DOHH2 (cell line): ENCODE data around the gene PTCD3.

Source experiments
- H3F3A ChIP-seq: fragments of 200-600 bp; sonication (generic), shearing (Covaris generic); 2 replicates; pipeline ENCODE4 v1.6.0; 2016; ENCODE audit warnings: antibody characterized with exemption, mild to moderate bottlenecking; ENCODE audit not compliant: control insufficient read depth, insufficient read depth
- H3K27ac ChIP-seq: fragments of 200-600 bp; sonication (generic); 2 replicates; pipeline ENCODE4 v1.5.1; 2014; ENCODE audit warnings: low read depth, mild to moderate bottlenecking, low read length, moderate library complexity
- H3K27me3 ChIP-seq: fragments of 200-600 bp; sonication (generic); 2 replicates; pipeline ENCODE4 v1.6.1; 2014; ENCODE audit warnings: mild to moderate bottlenecking, low read length, mixed read lengths; ENCODE audit not compliant: control insufficient read depth
- H3K36me3 ChIP-seq: fragments of 200-600 bp; sonication (generic); 2 replicates; pipeline ENCODE4 v1.6.1; 2014; ENCODE audit warnings: mild to moderate bottlenecking, low read length, moderate library complexity, mixed read lengths; ENCODE audit not compliant: control insufficient read depth
- H3K4me1 ChIP-seq: fragments of 200-600 bp; sonication (generic); 2 replicates; pipeline ENCODE4 v1.6.1; 2014; ENCODE audit warnings: mild to moderate bottlenecking, low read length, mixed read lengths; ENCODE audit not compliant: control insufficient read depth
- H3K4me2 ChIP-seq: fragments of 200-600 bp; sonication (generic); 2 replicates; pipeline ENCODE4 v1.6.0; 2014; ENCODE audit warnings: mild to moderate bottlenecking, low read length, moderate library complexity
- H3K4me3 ChIP-seq: fragments of 200-600 bp; sonication (generic); 2 replicates; pipeline ENCODE4 v1.5.1; 2014; ENCODE audit warnings: mild to moderate bottlenecking, low read length, mixed read lengths
- H3K79me2 ChIP-seq: fragments of 200-600 bp; sonication (generic); 2 replicates; pipeline ENCODE4 v1.6.1; 2014; ENCODE audit warnings: mild to moderate bottlenecking, low read length, mixed read lengths; ENCODE audit not compliant: control insufficient read depth
- H3K9me2 ChIP-seq: fragments of 200-600 bp; sonication (generic); replicated peaks from 2 replicates; pipeline ENCODE4 v1.6.1; 2014; ENCODE audit warnings: mild to moderate bottlenecking, low read length, mixed read lengths; ENCODE audit not compliant: control insufficient read depth
- H3K9me3 ChIP-seq: fragments of 200-600 bp; sonication (generic); 2 replicates; pipeline ENCODE4 v1.6.1; 2014; ENCODE audit warnings: antibody characterized with exemption, low read length, mixed read lengths; ENCODE audit not compliant: control insufficient read depth, insufficient read depth
- H4K20me1 ChIP-seq: fragments of 200-600 bp; sonication (generic); 2 replicates; pipeline ENCODE4 v1.6.0; 2014; ENCODE audit warnings: low read depth, mild to moderate bottlenecking, antibody characterized with exemption, low read length, moderate library complexity; ENCODE audit not compliant: control insufficient read depth, insufficient read depth
- EZH2phosphoT487 ChIP-seq: fragments of 200-600 bp; sonication (generic); IDR thresholded peaks from 2 replicates; pipeline ENCODE4 v1.6.1; 2017; ENCODE audit warnings: borderline replicate concordance, mild to moderate bottlenecking, antibody characterized with exemption, low read length, moderate library complexity, mixed read lengths
- TF ChIP-seq, protein P1 (sequence below): fragments of 200-600 bp; sonication (generic); IDR thresholded peaks from one replicate; pipeline ENCODE4 v1.5.1; 2014; ENCODE audit warnings: antibody characterized with exemption, mild to moderate bottlenecking, low read depth, low read length; ENCODE audit not compliant: poor library complexity, severe bottlenecking

PTCD3 gene

DNA sequence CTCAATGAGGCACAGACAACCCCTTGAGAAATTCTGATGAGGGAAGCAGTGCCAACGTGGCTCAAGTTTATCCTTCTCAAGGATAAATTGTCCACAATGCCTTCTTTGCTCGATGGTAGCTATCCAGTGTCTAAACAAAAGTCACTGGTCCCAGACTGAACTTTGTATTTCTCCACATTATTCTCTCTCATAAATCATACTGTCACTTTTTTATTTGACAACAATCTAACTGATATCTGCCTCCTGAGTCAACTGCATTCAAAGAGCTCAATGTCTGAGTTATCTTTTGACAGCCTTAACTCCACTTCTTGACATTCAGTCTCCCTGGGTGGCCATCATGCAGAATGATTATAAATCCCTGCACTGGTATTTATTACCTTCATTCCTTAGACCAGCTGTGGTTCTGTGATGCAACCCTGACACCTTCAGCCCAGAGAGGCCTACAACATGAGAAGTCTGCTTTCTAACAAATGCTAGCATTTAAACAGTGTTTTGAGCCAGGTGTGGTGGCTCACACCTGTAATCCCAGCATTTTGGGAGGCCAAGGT, 51.0 kb downstream of the PTCD3 start:
- TF ChIP-seq EZH2phosphoT487 = no peak
- TF ChIP-seq, protein P1, sequence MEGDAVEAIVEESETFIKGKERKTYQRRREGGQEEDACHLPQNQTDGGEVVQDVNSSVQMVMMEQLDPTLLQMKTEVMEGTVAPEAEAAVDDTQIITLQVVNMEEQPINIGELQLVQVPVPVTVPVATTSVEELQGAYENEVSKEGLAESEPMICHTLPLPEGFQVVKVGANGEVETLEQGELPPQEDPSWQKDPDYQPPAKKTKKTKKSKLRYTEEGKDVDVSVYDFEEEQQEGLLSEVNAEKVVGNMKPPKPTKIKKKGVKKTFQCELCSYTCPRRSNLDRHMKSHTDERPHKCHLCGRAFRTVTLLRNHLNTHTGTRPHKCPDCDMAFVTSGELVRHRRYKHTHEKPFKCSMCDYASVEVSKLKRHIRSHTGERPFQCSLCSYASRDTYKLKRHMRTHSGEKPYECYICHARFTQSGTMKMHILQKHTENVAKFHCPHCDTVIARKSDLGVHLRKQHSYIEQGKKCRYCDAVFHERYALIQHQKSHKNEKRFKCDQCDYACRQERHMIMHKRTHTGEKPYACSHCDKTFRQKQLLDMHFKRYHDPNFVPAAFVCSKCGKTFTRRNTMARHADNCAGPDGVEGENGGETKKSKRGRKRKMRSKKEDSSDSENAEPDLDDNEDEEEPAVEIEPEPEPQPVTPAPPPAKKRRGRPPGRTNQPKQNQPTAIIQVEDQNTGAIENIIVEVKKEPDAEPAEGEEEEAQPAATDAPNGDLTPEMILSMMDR = no peak

DNA sequence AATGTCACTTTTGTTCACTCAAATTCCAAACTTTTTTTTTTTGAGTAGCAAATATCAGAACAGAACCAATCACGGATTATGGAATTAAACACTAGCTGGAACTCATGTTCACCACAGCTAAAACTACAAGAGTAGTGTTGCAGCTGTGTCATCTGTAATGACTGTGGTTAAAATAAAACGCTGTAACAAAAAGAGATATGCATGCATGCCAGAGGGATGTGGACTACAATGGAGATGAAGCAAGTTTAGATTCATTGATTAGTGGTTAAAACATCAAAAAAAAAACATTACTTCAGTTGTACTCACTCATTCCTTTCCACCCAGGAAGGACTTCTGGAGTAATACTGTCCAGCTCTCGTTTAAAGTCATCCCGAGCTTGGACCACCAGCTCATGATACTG, 52.3 kb downstream of the PTCD3 start:
- H3K79me2 ChIP-seq = no peaks in the 10 kb centered on the region
- no peak overlapping the region for H3K4me3 ChIP-seq
- H3F3A ChIP-seq = no peaks in the 10 kb centered on the region
- no peak overlapping the region for H3K27ac ChIP-seq
- TF ChIP-seq EZH2phosphoT487 = no peak
- TF ChIP-seq, protein P1 = no peak
- H3K27me3 ChIP-seq = no peaks in the 10 kb centered on the region
- H3K9me2 ChIP-seq = no peaks in the 10 kb centered on the region
- H3K9me3 ChIP-seq = no peaks in the 10 kb centered on the region
- no peaks in the 10 kb centered on the region for H3K4me1 ChIP-seq
- peaks cover 83% of the 10 kb centered on the region for H3K36me3 ChIP-seq
- H4K20me1 ChIP-seq = no peaks in the 10 kb centered on the region
- no peak overlapping the region for H3K4me2 ChIP-seq

More for the DNA sequence above, 51.0 kb downstream of the PTCD3 start:
- Histone ChIP-seq H4K20me1 (no peaks in the 10 kb centered on the region), H3K36me3 (peaks cover 80% of the 10 kb centered on the region), H3K9me3 (no peaks in the 10 kb centered on the region), H3K9me2 (no peaks in the 10 kb centered on the region), H3K79me2 (no peaks in the 10 kb centered on the region), H3K4me3 (no peak overlapping the region), H3K4me1 (no peaks in the 10 kb centered on the region), H3F3A (no peaks in the 10 kb centered on the region), H3K27ac (no peak overlapping the region), H3K4me2 (no peak overlapping the region), H3K27me3 (no peaks in the 10 kb centered on the region)

GRCh38 chr2:86160156-86160952, 54.3 kb downstream of the PTCD3 start:
- Histone ChIP-seq H3K9me3 (no peaks in the 10 kb centered on the region), H3K79me2 (no peaks in the 10 kb centered on the region), H4K20me1 (no peaks in the 10 kb centered on the region), H3K27ac (no peak overlapping the region), H3F3A (no peaks in the 10 kb centered on the region), H3K36me3 (peaks cover 84% of the 10 kb centered on the region), H3K9me2 (no peaks in the 10 kb centered on the region), H3K4me3 (no peak overlapping the region), H3K4me1 (no peaks in the 10 kb centered on the region), H3K4me2 (no peak overlapping the region), H3K27me3 (no peaks in the 10 kb centered on the region)
- TF ChIP-seq, protein P1 = no peak
- TF ChIP-seq EZH2phosphoT487 = no peak
